K562 (cell line): Measurements from ENCODE around the gene ITGA11.

Source experiments
- ATF3 ChIP-seq, 2 experiments: fragments of 450-650 bp in 1 of 2; sonication (generic) in 1 of 2; formaldehyde crosslinking in 1 of 2; IDR thresholded peaks in 1 of 2; conservative IDR thresholded peaks in 1 of 2; 2 replicates each; pipeline versions ENCODE4 v1.6.1 to v1.8.1; 2016 to 2023; ENCODE audit warnings: mild to moderate bottlenecking in 2 of 2, moderate library complexity in 2 of 2, inconsistent platforms in 1 of 2, missing genetic modification reagents in 1 of 2
- CTCF ChIP-seq, 3 experiments: IDR thresholded peaks in 2 of 3; conservative IDR thresholded peaks in 1 of 3; 2 replicates each; pipeline ENCODE4 v1.5.1; 2011 to 2012; ENCODE audit warnings: low read length in 3 of 3, mild to moderate bottlenecking in 3 of 3, control low read depth in 2 of 3, improper control_type of control experiment in 1 of 3, inconsistent platforms in 1 of 3, low read depth in 1 of 3, mixed read lengths in 1 of 3, moderate library complexity in 1 of 3; ENCODE audit not compliant: insufficient read depth in 2 of 3
- FUS ChIP-seq: fragments of 200-400 bp; formaldehyde crosslinking; optimal IDR thresholded peaks from 2 replicates; pipeline ENCODE3; 2017; ENCODE audit warnings: low read depth, low read length
- NR3C1 ChIP-seq: sonication (generic); formaldehyde crosslinking; IDR thresholded peaks from 2 replicates; pipeline ENCODE4 v1.8.1; 2022; ENCODE audit warnings: missing genetic modification reagents
- POLR2A ChIP-seq: fragments of 450-650 bp; conservative IDR thresholded peaks from 2 replicates; pipeline ENCODE4 v1.6.1; 2016
- POLR2AphosphoS5 ChIP-seq: IDR thresholded peaks from 2 replicates; pipeline ENCODE4 v1.6.1; 2011; ENCODE audit warnings: mild to moderate bottlenecking, low read depth, low read length, moderate library complexity; ENCODE audit not compliant: control insufficient read depth, insufficient read depth
- TAF1 ChIP-seq: IDR thresholded peaks from 2 replicates; pipeline ENCODE4 v1.6.1; 2011; ENCODE audit warnings: mild to moderate bottlenecking, low read length, moderate library complexity; ENCODE audit not compliant: insufficient read depth, control insufficient read depth, severe bottlenecking; ENCODE audit errors: extremely low read depth
- TCF7L2 ChIP-seq: fragments of 150-350 bp; IDR thresholded peaks from 2 replicates; pipeline ENCODE4 v1.6.1; 2016; ENCODE audit warnings: low read depth, mild to moderate bottlenecking, low read length, moderate library complexity

- TF ChIP-seq TCF7L2 (no peak), TAF1 (no peak), POLR2A (no peak), ATF3 (IDR thresholded peaks at IDR 0.05) (no peak), ATF3 (CRISPR knock-in tag; conservative IDR thresholded peaks at IDR 0.05) (no peak), NR3C1 (CRISPR knock-in tag) (no peak), POLR2AphosphoS5 (no peak), CTCF (IDR thresholded peaks at IDR 0.05 in 2 of 3, conservative IDR thresholded peaks at IDR 0.05 in 1 of 3; ENCODE audit: insufficient read depth in 2 of 3, low read depth in 1 of 3, low read length in 3 of 3) (no peak), FUS (no peak)
Observed at GRCh38 chr15:68367992-68368391, 64.0 kb downstream of the ITGA11 start.
